ENCODE results near the gene CSNK1G2. TPM values are rescaled to one million over a fixed set of nuclear protein-coding genes. Genes with fewer than 3 reads are reported as not detected.
"Not testable (repeated sequence)": the region's sequence is repeated elsewhere in the genome, so short reads cannot be mapped to it uniquely, and the experiment has no call there.

Gene CSNK1G2
- total RNA-seq, 1 donor: 269 TPM

- DNase-seq (ENCODE audit: low read depth in 2 of 3, low spot score in 2 of 3): no peak
These were observed 45.6 kb downstream of the CSNK1G2 start for GRCh38 chr19:1986357-1987162.

DNA sequence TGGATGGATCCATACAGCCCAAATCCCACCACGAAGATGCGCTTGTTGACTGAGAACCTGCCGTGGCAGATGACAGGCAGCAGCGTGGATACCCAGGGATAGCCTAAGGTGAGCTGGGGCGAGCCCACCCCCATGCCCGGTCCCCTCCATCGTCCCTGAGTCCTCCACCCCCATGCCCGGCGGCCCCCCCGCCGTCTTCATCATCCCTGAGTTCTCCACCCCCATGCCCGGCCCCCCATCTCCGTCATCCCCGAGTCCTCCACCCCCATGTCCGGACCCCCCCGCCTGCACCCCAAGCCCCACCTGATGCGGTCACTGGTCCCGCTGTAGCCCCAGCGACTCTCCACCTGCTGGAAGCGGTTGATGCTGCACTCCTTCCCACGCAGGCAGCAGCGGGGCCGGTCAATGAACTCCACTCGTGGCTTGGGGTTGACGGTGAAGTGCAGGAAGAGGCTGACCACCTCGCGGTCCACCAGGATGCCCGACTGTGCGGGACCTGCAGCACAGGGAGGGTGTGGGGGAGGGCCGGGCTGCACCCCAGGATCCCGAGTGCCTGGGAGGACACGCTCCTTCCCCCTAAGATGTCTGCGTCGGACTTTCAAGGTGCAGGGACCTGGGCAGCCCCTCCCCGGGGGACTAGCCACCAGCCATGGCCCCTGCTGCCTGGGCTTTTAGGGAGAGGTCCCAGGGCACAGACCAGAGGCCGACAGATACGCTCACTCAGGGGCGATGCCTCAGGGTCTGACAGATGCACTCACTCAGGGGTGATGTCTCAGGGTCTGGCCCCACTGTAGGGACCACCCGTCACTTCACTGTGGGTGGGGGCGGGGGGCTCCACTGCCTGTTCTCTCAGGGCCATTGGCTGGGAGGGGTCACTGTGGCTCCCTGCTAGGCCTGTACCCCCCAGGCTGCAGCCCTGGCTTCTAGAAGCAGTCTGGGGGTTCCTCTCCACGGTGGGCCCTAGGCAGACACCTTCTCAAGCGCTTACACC lies 46.5 kb downstream of the CSNK1G2 start:
- DNase-seq (ENCODE audit: low read depth in 2 of 3, low spot score in 2 of 3): no peak

DNA sequence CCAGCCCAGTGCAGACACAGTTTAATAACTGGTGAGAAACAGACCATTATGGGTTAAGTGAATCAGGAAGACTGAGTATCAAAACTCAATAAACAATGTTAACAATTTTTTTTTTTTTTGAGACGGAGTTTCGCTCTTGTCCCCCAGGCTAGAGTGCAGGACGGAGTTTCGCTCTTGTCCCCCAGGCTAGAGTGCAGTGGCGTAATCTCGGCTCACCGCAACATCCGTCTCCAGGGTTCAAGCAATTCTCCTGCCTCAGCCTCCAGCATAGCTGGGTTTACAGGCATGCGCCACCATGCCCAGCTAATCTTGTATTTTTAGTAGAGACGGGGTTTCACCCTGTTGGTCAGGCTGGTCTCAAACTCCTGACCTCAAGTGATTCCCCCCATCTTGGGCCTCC lies 47.5 kb downstream of the CSNK1G2 start:
- DNase-seq (ENCODE audit: low read depth in 2 of 3, low spot score in 2 of 3): not testable (repeated sequence)

DNA sequence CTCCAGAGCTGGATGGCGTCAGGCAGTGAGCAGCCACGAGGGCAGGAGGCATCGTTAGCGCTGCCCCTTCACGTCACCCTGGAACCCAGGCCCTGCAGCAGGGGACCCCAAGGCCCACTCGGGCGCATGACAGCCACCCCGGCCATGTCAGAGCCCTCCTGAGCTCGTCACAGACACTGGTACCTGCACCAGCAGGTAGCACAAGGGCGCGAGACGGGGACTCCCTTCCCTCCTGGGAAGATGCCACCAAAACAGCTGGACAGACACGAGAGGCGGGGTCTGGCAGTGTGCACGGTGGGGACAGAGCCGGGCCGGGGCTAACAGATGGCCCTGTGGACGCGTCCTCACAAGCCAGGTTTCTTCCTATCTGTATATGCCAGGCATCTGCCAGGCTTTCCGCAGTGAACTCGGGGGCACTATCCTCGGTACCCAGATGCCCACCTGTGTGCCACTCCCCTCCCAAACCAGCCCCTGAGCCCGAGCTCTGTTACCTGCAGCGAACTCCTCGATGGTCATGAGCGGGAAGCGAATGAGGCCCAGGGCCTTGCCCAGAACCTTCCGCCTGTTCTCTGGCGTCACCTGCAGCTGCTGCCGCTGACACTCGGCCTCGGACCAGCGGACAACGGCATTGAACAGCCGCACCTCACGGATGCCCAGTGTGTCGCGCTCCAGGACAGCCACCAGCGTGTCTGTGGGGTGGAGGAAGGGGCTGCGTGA lies 48.7 kb downstream of the CSNK1G2 start:
- DNase-seq (ENCODE audit: low read depth in 2 of 3, low spot score in 2 of 3): no peak

DNA sequence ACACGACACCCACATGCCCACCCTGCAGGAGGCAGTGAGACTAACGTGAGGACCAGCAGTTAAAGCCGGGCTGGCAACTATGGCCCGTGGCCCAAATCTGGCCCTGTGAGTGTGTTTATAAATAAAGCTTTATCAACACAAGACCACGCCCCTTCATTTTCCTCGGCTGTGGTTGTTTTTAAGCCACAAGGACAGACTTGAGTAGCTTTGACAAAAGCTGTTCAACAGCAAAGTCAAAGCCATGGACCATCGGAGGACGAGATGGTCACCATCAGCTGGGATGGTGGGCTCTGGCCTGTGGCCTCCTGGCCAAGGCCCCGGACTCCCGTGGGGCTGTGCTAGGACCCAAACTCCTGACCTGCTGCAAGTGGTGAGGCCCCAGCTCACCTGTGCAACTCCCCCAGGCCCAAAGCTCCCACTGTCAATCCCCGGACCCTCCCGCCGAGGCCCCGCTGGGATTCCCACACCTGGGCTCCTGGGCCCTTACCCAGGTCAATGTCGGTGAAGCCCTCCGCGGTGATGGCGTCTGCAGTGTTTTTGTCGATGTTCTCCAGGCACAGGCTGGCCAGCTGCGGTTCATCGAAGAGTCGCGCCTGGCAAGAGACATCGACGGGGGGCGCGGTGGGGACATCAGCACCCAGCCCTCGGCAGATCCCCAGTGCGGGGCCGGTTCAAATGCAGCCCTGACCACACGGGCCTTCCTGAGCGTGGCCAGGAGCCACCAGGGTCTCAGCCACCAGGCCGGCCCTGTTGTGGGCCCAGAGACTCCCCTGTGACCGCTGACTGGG lies 49.5 kb downstream of the CSNK1G2 start:
- DNase-seq (ENCODE audit: low read depth in 2 of 3, low spot score in 2 of 3): no peak

GRCh38 chr19:1991018-1991913 lies 50.3 kb downstream of the CSNK1G2 start:
- no peak for DNase-seq (ENCODE audit: low read depth in 2 of 3, low spot score in 2 of 3)

GRCh38 chr19:1992759-1993260 lies 51.8 kb downstream of the CSNK1G2 start:
- DNase-seq (ENCODE audit: low read depth in 2 of 3, low spot score in 2 of 3): peak in 1 of 3 donors; percentile 16

- no peak for DNase-seq (ENCODE audit: low read depth in 2 of 3, low spot score in 2 of 3)
These were observed 56.6 kb downstream of the CSNK1G2 start for GRCh38 chr19:1997353-1998233.

DNA sequence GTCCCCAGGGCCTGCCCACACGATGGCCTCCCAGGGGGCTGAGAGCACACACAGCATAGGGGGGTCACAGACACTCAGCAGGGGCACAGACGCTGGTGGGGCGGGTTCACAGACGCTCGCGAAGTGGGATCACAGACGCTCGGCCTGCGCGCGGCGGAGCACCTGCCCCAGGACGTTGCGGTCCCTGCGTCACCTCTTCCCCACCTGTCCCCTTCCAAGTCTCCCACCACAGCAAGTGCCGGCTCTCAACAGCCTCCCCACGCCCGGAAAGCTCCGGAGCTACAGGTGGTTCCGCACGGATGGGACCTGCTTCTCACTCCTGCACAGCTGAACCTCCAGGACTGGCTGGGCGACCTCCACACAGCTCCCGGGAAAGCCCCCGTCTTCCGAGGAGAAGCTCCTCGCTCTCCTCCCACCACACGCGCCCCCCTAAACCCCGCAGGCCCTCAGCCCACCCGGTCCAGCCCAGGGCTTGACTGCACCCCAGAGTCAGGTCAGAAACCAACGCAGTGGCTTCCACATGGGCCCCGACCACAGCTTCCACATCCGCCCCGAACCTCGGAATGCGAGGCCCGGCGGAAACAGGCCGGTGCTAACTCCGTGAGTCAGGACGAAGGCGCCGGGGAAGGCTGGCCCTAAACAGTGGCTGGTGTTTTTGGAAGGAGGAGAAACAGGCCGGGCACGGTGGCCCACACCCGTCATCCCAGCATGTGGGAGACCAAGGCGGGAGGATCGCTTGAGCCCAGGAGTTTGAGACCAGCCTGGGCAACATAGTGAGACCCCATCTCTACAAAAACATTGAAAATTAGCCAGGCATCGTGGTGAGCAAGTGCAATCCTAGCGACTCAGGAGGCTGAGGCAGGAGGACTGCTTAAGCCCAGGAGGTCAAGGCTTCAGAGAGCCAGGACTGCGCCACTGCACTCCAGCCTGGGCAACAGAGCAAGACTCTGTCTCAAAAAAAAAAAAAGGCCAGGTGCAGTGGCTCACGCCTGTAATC lies 58.0 kb downstream of the CSNK1G2 start:
- peak in 1 of 3 donors; percentile 42 for DNase-seq (ENCODE audit: low read depth in 2 of 3, low spot score in 2 of 3)

GRCh38 chr19:1999856-2000515 lies 59.0 kb downstream of the CSNK1G2 start:
- no peak for DNase-seq (ENCODE audit: low read depth in 2 of 3, low spot score in 2 of 3)

GRCh38 chr19:2003874-2004273 lies 62.9 kb downstream of the CSNK1G2 start:
- DNase-seq (ENCODE audit: low read depth in 2 of 3, low spot score in 2 of 3): no peak

DNA sequence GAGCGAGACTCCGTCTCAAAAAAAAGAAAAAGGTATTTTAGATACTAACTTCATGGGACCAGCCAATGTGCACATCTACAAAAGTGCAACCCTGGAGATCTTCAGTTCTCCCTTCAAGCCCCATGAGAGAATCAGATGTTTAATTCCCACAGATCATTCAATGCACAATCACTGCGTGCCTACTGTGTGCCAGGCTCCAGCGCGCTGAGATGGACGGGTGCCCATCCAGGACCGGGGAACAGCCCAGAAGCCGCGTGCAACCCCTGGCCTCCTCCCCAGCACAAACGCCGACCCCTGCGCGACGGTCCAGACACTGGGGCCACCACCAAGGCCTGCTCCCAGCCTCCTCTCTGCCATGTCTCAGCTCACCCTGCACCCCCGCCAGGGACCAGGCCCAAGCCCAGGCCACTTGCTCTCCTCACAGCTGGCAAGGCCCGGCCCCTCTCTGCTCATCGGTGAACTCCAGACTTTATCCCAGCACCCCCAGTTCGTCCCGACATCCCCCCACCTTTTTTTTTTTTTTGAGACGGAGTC lies 69.2 kb downstream of the CSNK1G2 start:
- DNase-seq (ENCODE audit: low read depth in 2 of 3, low spot score in 2 of 3): no peak

DNA sequence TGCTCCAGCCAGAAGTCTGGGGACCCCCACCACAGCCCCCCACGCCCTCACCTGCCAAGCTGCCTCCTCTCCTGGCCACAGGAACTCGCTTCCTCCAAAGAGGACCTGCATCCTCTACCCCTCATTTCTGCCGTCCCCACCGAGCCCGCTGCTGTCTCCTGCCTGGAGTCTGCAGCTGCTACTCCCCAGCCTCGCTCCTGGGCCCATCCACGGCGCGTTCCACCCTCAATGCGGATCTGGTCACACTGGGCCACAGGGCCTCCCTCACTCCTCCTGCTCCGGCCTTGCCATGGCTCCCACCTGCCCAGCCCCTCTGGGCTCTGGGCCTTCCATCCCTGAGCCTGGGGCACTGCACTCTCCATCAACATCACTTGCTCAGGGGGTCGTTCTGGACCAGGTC lies 70.2 kb downstream of the CSNK1G2 start:
- no peak for DNase-seq (ENCODE audit: low read depth in 2 of 3, low spot score in 2 of 3)

DNA sequence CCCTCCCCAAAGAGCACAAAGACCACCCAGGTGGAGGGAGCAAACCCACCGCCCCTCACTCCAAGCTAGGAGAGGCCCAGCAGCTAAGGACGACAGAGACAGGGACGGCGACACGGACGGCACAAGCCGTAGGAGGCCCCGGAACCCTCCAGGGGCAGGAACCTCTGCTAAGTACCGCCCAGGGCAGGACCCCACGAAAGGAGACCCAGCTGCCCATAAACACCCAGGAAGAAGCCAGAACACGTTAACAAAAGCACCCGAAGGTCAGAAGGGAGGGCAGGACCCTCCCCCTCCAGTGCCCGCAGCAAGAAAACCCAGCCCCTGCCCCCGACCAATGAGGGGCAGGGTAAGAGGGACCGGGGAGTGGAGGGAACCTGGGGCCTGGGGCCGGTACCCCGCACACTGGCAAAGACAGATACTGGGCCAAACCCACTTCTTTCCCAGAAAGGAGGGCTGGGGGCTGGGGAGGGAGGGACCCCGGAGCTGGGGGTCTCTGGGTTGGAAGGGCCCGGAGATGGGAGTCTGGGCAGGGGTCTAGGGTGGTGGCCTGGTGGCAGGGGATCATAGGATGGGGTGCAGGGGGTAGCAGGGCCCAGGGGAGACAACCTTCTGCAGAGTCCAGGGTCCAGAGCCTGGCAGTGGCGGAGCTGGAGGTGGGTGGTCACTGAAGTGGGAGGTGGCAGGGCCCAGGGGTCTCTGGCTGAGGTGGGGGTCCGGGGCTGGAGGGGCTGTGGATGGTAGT lies 72.1 kb downstream of the CSNK1G2 start:
- DNase-seq (ENCODE audit: low read depth in 2 of 3, low spot score in 2 of 3): no peak

- no peak for DNase-seq (ENCODE audit: low read depth in 2 of 3, low spot score in 2 of 3)
These were observed 72.7 kb downstream of the CSNK1G2 start for GRCh38 chr19:2013683-2013961.

Data from hematopoietic multipotent progenitor cell (in vitro differentiated cells).